HEK293T (cell line): ENCODE data around the gene TMEM115.

ENCODE experiments used
- CTCF ChIA-PET: fragments of 350-600 bp; formaldehyde crosslinking; extraction: SDS; loops from one replicate; lab custom pipeline; 2021; ENCODE audit warnings: antibody characterized with exemption, inconsistent platforms; lab: Yijun Ruan, JAX
- POLR2A ChIA-PET: fragments of 350-600 bp; formaldehyde crosslinking; extraction: SDS; loops from one replicate; lab custom pipeline; 2020; ENCODE audit warnings: antibody characterized with exemption, inconsistent platforms; lab: Yijun Ruan, JAX
- DNase-seq: peaks from one replicate; pipeline ENCODE4 v3.0.0; 2012; ENCODE audit warnings: mixed read lengths; ENCODE audit errors: extremely low spot score
- ARNT ChIP-seq: fragments of 450-650 bp; IDR thresholded peaks from 2 replicates; pipeline ENCODE4 v1.6.1; 2017; ENCODE audit warnings: mild to moderate bottlenecking
- BHLHE40 ChIP-seq: fragments of 450-650 bp; IDR thresholded peaks from 2 replicates; pipeline ENCODE4 v1.6.1; 2016; ENCODE audit warnings: mild to moderate bottlenecking, moderate library complexity, borderline replicate concordance
- CTBP1 ChIP-seq: fragments of 450-650 bp; IDR thresholded peaks from 2 replicates; pipeline ENCODE4 v1.6.1; 2016; ENCODE audit warnings: borderline replicate concordance
- ELF4 ChIP-seq: fragments of 450-650 bp; IDR thresholded peaks from 2 replicates; pipeline ENCODE4 v1.6.1; 2017; ENCODE audit warnings: antibody characterized with exemption
- FOXA1 ChIP-seq: fragments of 450-650 bp; IDR thresholded peaks from 2 replicates; pipeline ENCODE4 v1.6.1; 2016; ENCODE audit warnings: mild to moderate bottlenecking
- FOXK2 ChIP-seq: fragments of 450-650 bp; IDR thresholded peaks from 2 replicates; pipeline ENCODE4 v1.6.1; 2016; ENCODE audit warnings: mild to moderate bottlenecking
- FOXM1 ChIP-seq: fragments of 450-650 bp; IDR thresholded peaks from 2 replicates; pipeline ENCODE4 v1.6.1; 2017; ENCODE audit warnings: mild to moderate bottlenecking, borderline replicate concordance
- HDGF ChIP-seq: fragments of 450-650 bp; IDR thresholded peaks from 2 replicates; pipeline ENCODE4 v1.6.1; 2017; ENCODE audit warnings: antibody characterized with exemption, borderline replicate concordance
- L3MBTL2 ChIP-seq: fragments of 450-650 bp; conservative IDR thresholded peaks from 2 replicates; pipeline ENCODE4 v1.6.1; 2016; ENCODE audit warnings: mild to moderate bottlenecking
- LEF1 ChIP-seq: fragments of 450-650 bp; IDR thresholded peaks from 2 replicates; pipeline ENCODE4 v1.6.1; 2017; ENCODE audit warnings: mild to moderate bottlenecking, borderline replicate concordance
- NFRKB ChIP-seq: fragments of 450-650 bp; IDR thresholded peaks from 2 replicates; pipeline ENCODE4 v1.6.1; 2016; ENCODE audit warnings: mild to moderate bottlenecking, moderate library complexity
- SP1 ChIP-seq: fragments of 450-650 bp; IDR thresholded peaks from 2 replicates; pipeline ENCODE4 v1.6.1; 2017
- SUZ12 ChIP-seq: fragments of 450-650 bp; IDR thresholded peaks from 2 replicates; pipeline ENCODE4 v1.6.1; 2016; ENCODE audit warnings: mild to moderate bottlenecking
- TARDBP ChIP-seq: fragments of 450-650 bp; IDR thresholded peaks from 2 replicates; pipeline ENCODE4 v1.6.1; 2016
- ZNF384 ChIP-seq: fragments of 450-650 bp; IDR thresholded peaks from 2 replicates; pipeline ENCODE4 v1.6.1; 2016
- TF ChIP-seq, protein P1 (sequence below): fragments of 450-650 bp; IDR thresholded peaks from 2 replicates; pipeline ENCODE4 v1.6.1; 2016

Gene TMEM115

DNA sequence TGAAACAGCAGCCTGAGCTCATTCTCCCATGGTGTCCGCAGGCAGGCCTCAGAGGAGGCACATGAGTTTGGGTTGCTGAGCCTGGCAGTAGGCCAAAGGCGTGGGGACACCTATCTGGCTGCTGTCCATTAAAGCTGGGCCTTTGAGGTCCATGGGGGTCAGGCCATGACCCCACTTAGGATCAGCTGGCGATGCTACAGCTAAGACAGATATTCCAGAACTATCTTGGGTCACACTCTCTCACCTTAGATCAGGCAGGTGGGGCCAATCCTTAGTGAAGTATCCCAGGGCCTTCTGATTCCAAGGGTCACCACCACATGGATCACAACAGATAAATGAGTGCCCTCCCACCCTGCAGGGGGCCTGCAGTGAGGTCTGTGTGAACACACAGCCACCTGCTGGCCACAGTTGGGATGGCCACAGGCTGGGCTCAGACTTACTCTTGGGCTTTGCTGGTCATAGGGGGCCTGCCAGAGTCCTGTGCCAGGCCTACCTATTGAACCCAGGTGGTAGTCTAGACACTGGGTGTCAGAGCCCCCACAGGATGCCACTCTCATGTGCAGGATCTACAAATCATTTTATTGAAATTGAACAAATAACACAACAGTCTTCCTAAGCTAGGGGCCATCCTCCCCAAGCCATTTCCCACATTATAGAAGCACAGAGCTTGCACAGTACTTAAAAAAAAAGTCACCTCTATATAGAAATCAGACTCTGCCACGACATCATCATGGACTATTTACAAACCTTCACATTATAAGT lies 34.8 kb downstream of the TMEM115 start:
- CTCF ChIA-PET = interaction anchor here (0.7 to 1.6 kb wide), 10 partner anchors 10 to 1288 kb away, joined by 3 to 7 read pairs (median 3); partner anchors contain the start of genes GNAI2, HYAL3 and NAA80
- POLR2A ChIA-PET = interaction anchor here (1.9 to 3.7 kb wide), 2 partner anchors 13 to 33 kb away, joined by 7 to 23 read pairs; partner anchors contain the start of gene IFRD2

GRCh38 chr3:50323614-50324199 lies 35.6 kb downstream of the TMEM115 start:
- CTCF ChIA-PET = interaction anchor here (0.7 to 1.6 kb wide), 9 partner anchors 9 to 1289 kb away, joined by 3 to 7 read pairs (median 3); partner anchors contain the start of genes GNAI2, HYAL3 and NAA80
- no peak for TF ChIP-seq FOXA1
- no peak for TF ChIP-seq NFRKB
- no peak for TF ChIP-seq SUZ12
- TF ChIP-seq HDGF = no peak
- TF ChIP-seq LEF1 = no peak
- TF ChIP-seq CTBP1 = no peak
- TF ChIP-seq ZNF384 = no peak
- TF ChIP-seq TARDBP = no peak
- TF ChIP-seq FOXM1 = no peak
- TF ChIP-seq, protein P1, sequence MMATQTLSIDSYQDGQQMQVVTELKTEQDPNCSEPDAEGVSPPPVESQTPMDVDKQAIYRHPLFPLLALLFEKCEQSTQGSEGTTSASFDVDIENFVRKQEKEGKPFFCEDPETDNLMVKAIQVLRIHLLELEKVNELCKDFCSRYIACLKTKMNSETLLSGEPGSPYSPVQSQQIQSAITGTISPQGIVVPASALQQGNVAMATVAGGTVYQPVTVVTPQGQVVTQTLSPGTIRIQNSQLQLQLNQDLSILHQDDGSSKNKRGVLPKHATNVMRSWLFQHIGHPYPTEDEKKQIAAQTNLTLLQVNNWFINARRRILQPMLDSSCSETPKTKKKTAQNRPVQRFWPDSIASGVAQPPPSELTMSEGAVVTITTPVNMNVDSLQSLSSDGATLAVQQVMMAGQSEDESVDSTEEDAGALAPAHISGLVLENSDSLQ = no peak
- TF ChIP-seq FOXK2 = no peak
- TF ChIP-seq SP1 = no peak
- TF ChIP-seq ELF4 = no peak
- TF ChIP-seq BHLHE40 = no peak
- no peak for TF ChIP-seq L3MBTL2
- TF ChIP-seq ARNT = no peak
- POLR2A ChIA-PET = interaction anchor here (1.9 to 3.7 kb wide), 2 partner anchors 13 to 32 kb away, joined by 7 to 23 read pairs; partner anchors contain the start of gene IFRD2
- DNase-seq = no peak

More for the DNA sequence above, 34.8 kb downstream of the TMEM115 start:
- TF ChIP-seq LEF1 (no peak), FOXA1 (no peak), NFRKB (no peak), ARNT (no peak), HDGF (peak; percentile 73; the same call in 1 of the 2 replicates), SP1 (no peak), FOXK2 (no peak)
- DNase-seq = peak; percentile 74

GRCh38 chr3:50323092-50323600 lies 36.2 kb downstream of the TMEM115 start:
- no peak for DNase-seq
- no peak for TF ChIP-seq SP1
- TF ChIP-seq BHLHE40 = no peak
- no peak for TF ChIP-seq LEF1
- CTCF ChIA-PET = no interaction called here
- POLR2A ChIA-PET = interaction anchor here (1.9 to 3.7 kb wide), 2 partner anchors 14 to 31 kb away, joined by 7 to 23 read pairs; partner anchors contain the start of gene IFRD2

GRCh38 chr3:50322386-50323091 lies 36.8 kb downstream of the TMEM115 start, which contains the start of gene HYAL2:
Gene HYAL2 (minus strand): TSS chr3:50322745. CDS start chr3:50320489, 2,256 bp downstream.
- TF ChIP-seq ARNT = no peak
- TF ChIP-seq SP1 = no peak
- TF ChIP-seq FOXK2 = no peak
- TF ChIP-seq FOXA1 = no peak
- no peak for TF ChIP-seq TARDBP
- TF ChIP-seq SUZ12 = no peak
- TF ChIP-seq HDGF = no peak
- TF ChIP-seq L3MBTL2 = no peak
- TF ChIP-seq BHLHE40 = no peak
- no peak for TF ChIP-seq LEF1
- TF ChIP-seq ELF4 = no peak
- TF ChIP-seq NFRKB = no peak
- TF ChIP-seq ZNF384 = no peak
- TF ChIP-seq CTBP1 = no peak
- no peak for TF ChIP-seq FOXM1
- TF ChIP-seq, protein P1 = no peak
- ChIA-PET CTCF (interaction anchor here (0.6 kb wide), 1 partner anchor 68 kb away, joined by 3 read pairs; no protein-coding TSS in a partner anchor), POLR2A (interaction anchor here (1.9 to 3.7 kb wide), 3 partner anchors 15 to 31 kb away, joined by 7 to 23 read pairs (median 11); partner anchors contain the start of genes HYAL3, IFRD2 and NAA80)
- no peak for DNase-seq

DNA sequence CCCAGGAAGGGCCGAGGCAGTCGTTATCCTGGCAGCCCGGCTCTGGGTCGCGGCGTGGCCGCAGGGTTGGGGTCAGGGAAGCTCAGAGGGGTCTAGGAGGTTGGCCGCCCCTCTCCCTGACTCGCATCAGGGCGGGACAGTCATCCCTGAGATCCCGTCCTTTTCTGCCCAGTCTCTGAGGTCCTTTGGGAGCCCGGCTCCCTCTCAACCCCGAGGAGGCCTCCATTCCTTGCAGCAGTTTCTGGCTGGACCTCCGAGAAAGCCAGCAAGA lies 37.3 kb downstream of the TMEM115 start:
- ChIA-PET POLR2A (interaction anchor here (2.3 to 3.7 kb wide), 2 partner anchors 15 to 23 kb away, joined by 11 to 23 read pairs; partner anchors contain the start of genes HYAL3 and NAA80), CTCF (interaction anchor here (0.6 kb wide), 1 partner anchor 68 kb away, joined by 3 read pairs; no protein-coding TSS in a partner anchor)
- TF ChIP-seq NFRKB = no peak
- TF ChIP-seq SUZ12 = no peak
- no peak for TF ChIP-seq LEF1
- DNase-seq = no peak
